ENCODE results near the gene SNRPF. TPM values are rescaled to one million over a fixed set of nuclear protein-coding genes. Genes with fewer than 3 reads are reported as not detected.

The SNRPF gene
- total RNA-seq, 1 donor from 2014 or later: 37.2 TPM

GRCh38 chr12:95896846-95897245, 38.1 kb downstream of the SNRPF start:
- no peak for DNase-seq (ENCODE audit: low read depth)
- TF ChIP-seq CTCF (conservative IDR thresholded peaks at IDR 0.05; ENCODE audit: low read depth, low read length): no peak
- no peak overlapping the region for H3K4me3 ChIP-seq (ENCODE audit: low read depth, low read length)

- H3K4me3 ChIP-seq (ENCODE audit: low read depth, low read length): no peak overlapping the region
- DNase-seq (ENCODE audit: low read depth): no peak
- TF ChIP-seq CTCF (conservative IDR thresholded peaks at IDR 0.05; ENCODE audit: low read depth, low read length): no peak
Measured at GRCh38 chr12:95898081-95898480, 39.3 kb downstream of the SNRPF start.

- DNase-seq (ENCODE audit: low read depth): no peak
Measured at GRCh38 chr12:95908573-95908972, 49.8 kb downstream of the SNRPF start.

GRCh38 chr12:95909871-95910270, 51.1 kb downstream of the SNRPF start:
- TF ChIP-seq CTCF (conservative IDR thresholded peaks at IDR 0.05; ENCODE audit: low read depth, low read length): no peak
- H3K4me3 ChIP-seq (ENCODE audit: low read depth, low read length): no peak overlapping the region
- DNase-seq (ENCODE audit: low read depth): no peak

More at GRCh38 chr12:95908573-95908972, 49.8 kb downstream of the SNRPF start:
- no peak for TF ChIP-seq CTCF (conservative IDR thresholded peaks at IDR 0.05; ENCODE audit: low read depth, low read length)
- no peak overlapping the region for H3K4me3 ChIP-seq (ENCODE audit: low read depth, low read length)

Other genes starting within 250 kb of the SNRPF start
- gene NTN4, start 68.2 kb upstream of the SNRPF start, total RNA-seq: 110 and 120 TPM in 2 replicates
- 0.06 TPM in 1 of 2 replicates, not detected in the other for gene CCDC38, start 83.7 kb downstream of the SNRPF start, total RNA-seq
- gene AMDHD1, start 84.4 kb downstream of the SNRPF start, total RNA-seq: 0.22 TPM in 1 of 2 replicates, not detected in the other
- gene HAL, start 137.4 kb downstream of the SNRPF start, total RNA-seq: 0.23 TPM in 1 of 2 replicates, not detected in the other
- gene LTA4H, start 176.6 kb downstream of the SNRPF start, total RNA-seq: 77.2 and 79.6 TPM in 2 replicates

Measured in epithelial cell of proximal tubule (primary cell).